Measurements from ENCODE around the gene KAZN. TPM values are rescaled to one million over a fixed set of nuclear protein-coding genes. Genes with fewer than 3 reads are reported as not detected.

Gene KAZN
- total RNA-seq, 2 experiments from 2014 or later = 0.22 to 0.55 TPM

GRCh38 chr1:15137809-15138208, 539.3 kb downstream of the KAZN start:
- POLR2A ChIA-PET = no interaction called here
- TF ChIP-seq, protein P1, sequence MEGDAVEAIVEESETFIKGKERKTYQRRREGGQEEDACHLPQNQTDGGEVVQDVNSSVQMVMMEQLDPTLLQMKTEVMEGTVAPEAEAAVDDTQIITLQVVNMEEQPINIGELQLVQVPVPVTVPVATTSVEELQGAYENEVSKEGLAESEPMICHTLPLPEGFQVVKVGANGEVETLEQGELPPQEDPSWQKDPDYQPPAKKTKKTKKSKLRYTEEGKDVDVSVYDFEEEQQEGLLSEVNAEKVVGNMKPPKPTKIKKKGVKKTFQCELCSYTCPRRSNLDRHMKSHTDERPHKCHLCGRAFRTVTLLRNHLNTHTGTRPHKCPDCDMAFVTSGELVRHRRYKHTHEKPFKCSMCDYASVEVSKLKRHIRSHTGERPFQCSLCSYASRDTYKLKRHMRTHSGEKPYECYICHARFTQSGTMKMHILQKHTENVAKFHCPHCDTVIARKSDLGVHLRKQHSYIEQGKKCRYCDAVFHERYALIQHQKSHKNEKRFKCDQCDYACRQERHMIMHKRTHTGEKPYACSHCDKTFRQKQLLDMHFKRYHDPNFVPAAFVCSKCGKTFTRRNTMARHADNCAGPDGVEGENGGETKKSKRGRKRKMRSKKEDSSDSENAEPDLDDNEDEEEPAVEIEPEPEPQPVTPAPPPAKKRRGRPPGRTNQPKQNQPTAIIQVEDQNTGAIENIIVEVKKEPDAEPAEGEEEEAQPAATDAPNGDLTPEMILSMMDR (IDR thresholded peaks at IDR 0.05) = no peak
- Histone ChIP-seq H3K27me3 (ENCODE audit: control insufficient read depth in 1 of 2, insufficient read depth in 2 of 2, low read length in 2 of 2) (peaks cover 16 to 22% of the 10 kb centered on the region in 2 experiments), H3K27ac (ENCODE audit: low read depth in 1 of 2, low read length in 2 of 2) (no peak overlapping the region), H3K4me3 (ENCODE audit: low read length) (no peak overlapping the region), H3K4me1 (ENCODE audit: insufficient read depth, low read length) (no peaks in the 10 kb centered on the region), H3K9me3 (ENCODE audit: control insufficient read depth in 1 of 2, insufficient read depth in 1 of 2, low read length in 2 of 2) (peaks cover 0 to 5% of the 10 kb centered on the region in 2 experiments), H3K36me3 (ENCODE audit: insufficient read depth, low read length) (no peaks in the 10 kb centered on the region)
- DNase-seq (peak in 2 of 14 experiments; percentile 50 to 58), ATAC-seq (ENCODE audit: poor library complexity) (no peak)
- no peak overlapping the region for H3K4me3 Mint-ChIP-seq
- H3K27ac Mint-ChIP-seq = no peak overlapping the region
- CTCF ChIA-PET = no interaction called here
- no peaks in the 10 kb centered on the region for H3K4me1 Mint-ChIP-seq (ENCODE audit: low read depth)
- peaks cover 74% of the 10 kb centered on the region for H3K27me3 Mint-ChIP-seq
- H3K36me3 Mint-ChIP-seq (ENCODE audit: low read depth) = no peaks in the 10 kb centered on the region
- intact Hi-C loops (cut with DNase I, micrococcal nuclease) = no loop called here
- no peaks in the 10 kb centered on the region for H3K9me3 Mint-ChIP-seq

- Histone ChIP-seq H3K27me3 (ENCODE audit: control insufficient read depth in 1 of 2, insufficient read depth in 2 of 2, low read length in 2 of 2) (peaks cover 0 to 20% of the 10 kb centered on the region in 2 experiments), H3K4me1 (ENCODE audit: insufficient read depth, low read length) (no peaks in the 10 kb centered on the region), H3K27ac (ENCODE audit: low read depth in 1 of 2, low read length in 2 of 2) (no peak overlapping the region), H3K36me3 (ENCODE audit: insufficient read depth, low read length) (no peaks in the 10 kb centered on the region), H3K9me3 (ENCODE audit: control insufficient read depth in 1 of 2, insufficient read depth in 1 of 2, low read length in 2 of 2) (peaks cover 0 to 5% of the 10 kb centered on the region in 2 experiments), H3K4me3 (ENCODE audit: low read length) (no peak overlapping the region)
- TF ChIP-seq, protein P1 (IDR thresholded peaks at IDR 0.05) = no peak
- POLR2A ChIA-PET = no interaction called here
- Mint-ChIP-seq H3K4me1 (ENCODE audit: low read depth) (no peaks in the 10 kb centered on the region), H3K27ac (no peak overlapping the region), H3K4me3 (no peak overlapping the region), H3K36me3 (ENCODE audit: low read depth) (no peaks in the 10 kb centered on the region), H3K27me3 (peaks cover 67% of the 10 kb centered on the region), H3K9me3 (no peaks in the 10 kb centered on the region)
- no peak for DNase-seq
- CTCF ChIA-PET = no interaction called here
- intact Hi-C loops (cut with DNase I, micrococcal nuclease) = no loop called here
- no peak for ATAC-seq (ENCODE audit: poor library complexity)
These were observed 541.3 kb downstream of the KAZN start for GRCh38 chr1:15139654-15140350.

GRCh38 chr1:15141935-15142539, 543.6 kb downstream of the KAZN start:
- Mint-ChIP-seq H3K4me1 (ENCODE audit: low read depth) (no peaks in the 10 kb centered on the region), H3K27me3 (peaks cover 66% of the 10 kb centered on the region), H3K36me3 (ENCODE audit: low read depth) (no peaks in the 10 kb centered on the region), H3K9me3 (no peaks in the 10 kb centered on the region), H3K4me3 (no peak overlapping the region), H3K27ac (no peak overlapping the region)
- Histone ChIP-seq H3K9me3 (ENCODE audit: control insufficient read depth in 1 of 2, insufficient read depth in 1 of 2, low read length in 2 of 2) (peaks cover 0 to 5% of the 10 kb centered on the region in 2 experiments), H3K27me3 (ENCODE audit: control insufficient read depth in 1 of 2, insufficient read depth in 2 of 2, low read length in 2 of 2) (peaks cover 0 to 23% of the 10 kb centered on the region in 2 experiments), H3K4me1 (ENCODE audit: insufficient read depth, low read length) (no peaks in the 10 kb centered on the region), H3K36me3 (ENCODE audit: insufficient read depth, low read length) (no peaks in the 10 kb centered on the region), H3K27ac (ENCODE audit: low read depth in 1 of 2, low read length in 2 of 2) (no peak overlapping the region), H3K4me3 (ENCODE audit: low read length) (no peak overlapping the region)
- ATAC-seq (ENCODE audit: poor library complexity) (no peak), DNase-seq (no peak)
- TF ChIP-seq, protein P1 (IDR thresholded peaks at IDR 0.05) = no peak
- POLR2A ChIA-PET = no interaction called here
- intact Hi-C loops (cut with DNase I, micrococcal nuclease) = no loop called here
- CTCF ChIA-PET = no interaction called here

Data from CD4-positive, alpha-beta T cell (primary cell).